Upper lobe of left lung (tissue), 6 donors: ENCODE results near the gene KIF25. TPM values are rescaled to one million over a fixed set of nuclear protein-coding genes. Genes with fewer than 3 reads are reported as not detected.

ENCODE experiments used
- ATAC-seq, 2 donors: fragments of 200-7000 bp; cut with Tn5 transposase; one replicate each; pipeline ENCODE4 v1.9.1; 2022; ENCODE audit warnings: mild to moderate bottlenecking in 2 of 2, moderate library complexity in 2 of 2; ENCODE audit not compliant: low FRiP score in 2 of 2
- DNase-seq, 2 donors: peaks; one replicate each; pipeline ENCODE4 v3.0.0-alpha.2; 2019 to 2020
- H3K27ac ChIP-seq, 4 donors: fragments of 200-600 bp; sonication (generic); one replicate each; pipeline ENCODE4 v1.5.1; 2016 to 2019
- H3K27me3 ChIP-seq, 4 donors: fragments of 200-600 bp; sonication (generic); one replicate each; pipeline ENCODE4 v1.5.1; 2017 to 2019
- H3K36me3 ChIP-seq, 4 donors: fragments of 200-600 bp; sonication (generic); one replicate each; pipeline ENCODE4 v1.5.1; 2016 to 2019
- H3K4me1 ChIP-seq, 4 donors: fragments of 200-600 bp; sonication (generic); one replicate each; pipeline ENCODE4 v1.5.1; 2018 to 2019
- H3K4me3 ChIP-seq, 4 donors: fragments of 200-600 bp; sonication (generic); one replicate each; pipeline ENCODE4 v1.5.1; 2017 to 2019; ENCODE audit warnings: mild to moderate bottlenecking in 2 of 4, moderate library complexity in 1 of 4
- H3K9me3 ChIP-seq, 4 donors: fragments of 200-600 bp; sonication (generic); one replicate each; pipeline ENCODE4 v1.5.1; 2018 to 2019
- CTCF ChIP-seq, 6 experiments: fragments of 450-650 bp in 4 of 6; fragments of 200-600 bp in 2 of 6; sonication (generic) in 2 of 6; IDR thresholded peaks; one replicate each; pipeline ENCODE4 v1.5.1; 2016 to 2019; ENCODE audit warnings: antibody characterized with exemption in 6 of 6
- EP300 ChIP-seq, 4 donors: sonication (generic); formaldehyde crosslinking; IDR thresholded peaks; one replicate each; pipeline ENCODE4 v1.5.1; 2017; ENCODE audit warnings: antibody characterized with exemption in 4 of 4, control low read depth in 2 of 4
- POLR2A ChIP-seq, 4 donors: fragments of 450-650 bp; IDR thresholded peaks; one replicate each; pipeline ENCODE4 v1.5.1; 2016 to 2017; ENCODE audit warnings: antibody characterized with exemption in 4 of 4, mild to moderate bottlenecking in 2 of 4
- POLR2AphosphoS5 ChIP-seq, 2 donors: sonication (generic); formaldehyde crosslinking; IDR thresholded peaks; one replicate each; pipeline ENCODE4 v1.5.1; 2017; ENCODE audit warnings: antibody characterized with exemption in 2 of 2
- WGBS, 2 donors: methylation state at CpG; one replicate each; pipeline ENCODE4 v1.1.5; 2017 to 2018; 5-methylcytosine and 5-hydroxymethylcytosine counted together
- total RNA-seq, 6 donors: library from RNA; depleted of rRNA in 4 of 6; stranded (reverse); fragments of >200 nt in 4 of 6; gene quantifications; one replicate each; pipeline versions ENCODE4 v1.1.0 to v1.2.1, GENCODE V29; 2016 to 2021
- donor health status: DM: no; HTN: no; CAD: no; lungs with moderate emphysema.
- donor health status: DM: no; HTN: yes; CAD: no; lungs with severe emphysema.

KIF25 gene
- total RNA-seq, 6 donors from 2014 or later: 0.17 to 0.54 (median 0.30) TPM; not detected in 3

- Histone ChIP-seq H3K9me3 (no peaks in the 10 kb centered on the region), H3K4me1 (peaks cover 0 to 6% (median 0%) of the 10 kb centered on the region in 4 donors), H3K36me3 (no peaks in the 10 kb centered on the region), H3K27me3 (no peaks in the 10 kb centered on the region), H3K27ac (no peak overlapping the region), H3K4me3 (no peak overlapping the region)
- ATAC-seq (no peak), DNase-seq (peak in 1 of 2 donors; percentile 59)
- TF ChIP-seq POLR2AphosphoS5 (IDR thresholded peaks at IDR 0.05) (no peak), EP300 (IDR thresholded peaks at IDR 0.05) (no peak), CTCF (IDR thresholded peaks at IDR 0.05) (no peak), POLR2A (IDR thresholded peaks at IDR 0.05) (no peak)
- 81 to 85% methylated on average over 24 to 26 of the region's 26 CpGs for WGBS, 2 donors
Observed at GRCh38 chr6:168081858-168082546, 84.5 kb downstream of the KIF25 start.

- WGBS, 2 donors: 48 to 52% methylated on average over 13 to 17 of the region's 17 CpGs
- H3K36me3 ChIP-seq: no peaks in the 10 kb centered on the region
- H3K27ac ChIP-seq: no peak overlapping the region
- peak in 1 of 2 donors; percentile 45 for DNase-seq
- ATAC-seq: no peak
- no peaks in the 10 kb centered on the region for H3K9me3 ChIP-seq
- H3K4me3 ChIP-seq: no peak overlapping the region
- TF ChIP-seq POLR2A (IDR thresholded peaks at IDR 0.05) (no peak), POLR2AphosphoS5 (IDR thresholded peaks at IDR 0.05) (no peak), CTCF (IDR thresholded peaks at IDR 0.05) (no peak), EP300 (IDR thresholded peaks at IDR 0.05) (no peak)
- H3K4me1 ChIP-seq: peaks cover 0 to 6% (median 0%) of the 10 kb centered on the region in 4 donors
- no peaks in the 10 kb centered on the region for H3K27me3 ChIP-seq
Observed at GRCh38 chr6:168082860-168083513, 85.5 kb downstream of the KIF25 start.

- H3K36me3 ChIP-seq: no peaks in the 10 kb centered on the region
- H3K4me3 ChIP-seq: no peak overlapping the region
- no peaks in the 10 kb centered on the region for H3K27me3 ChIP-seq
- WGBS, 2 donors: 55 to 57% methylated on average over 5 of the region's 5 CpGs
- DNase-seq (peak in 1 of 2 donors; percentile 58), ATAC-seq (no peak)
- TF ChIP-seq CTCF (IDR thresholded peaks at IDR 0.05) (no peak), POLR2AphosphoS5 (IDR thresholded peaks at IDR 0.05) (no peak)
- H3K27ac ChIP-seq: no peak overlapping the region
- H3K9me3 ChIP-seq: no peaks in the 10 kb centered on the region
- H3K4me1 ChIP-seq: peaks cover 0 to 6% (median 0%) of the 10 kb centered on the region in 4 donors
Observed at GRCh38 chr6:168083514-168083885, 86.0 kb downstream of the KIF25 start.

- no peak for TF ChIP-seq POLR2AphosphoS5 (IDR thresholded peaks at IDR 0.05)
- TF ChIP-seq EP300 (IDR thresholded peaks at IDR 0.05): no peak
- Histone ChIP-seq H3K27ac (no peak overlapping the region), H3K36me3 (no peaks in the 10 kb centered on the region), H3K4me3 (no peak overlapping the region), H3K4me1 (peaks cover 0 to 11% (median 1%) of the 10 kb centered on the region in 4 donors), H3K9me3 (no peaks in the 10 kb centered on the region), H3K27me3 (no peaks in the 10 kb centered on the region)
- DNase-seq: peak in 1 of 2 donors; percentile 54
- no peak for ATAC-seq
- WGBS, 2 donors: 85 to 88% methylated on average over 14 to 19 of the region's 19 CpGs
Observed at GRCh38 chr6:168084465-168085160, 87.1 kb downstream of the KIF25 start.

- no peak for TF ChIP-seq POLR2AphosphoS5 (IDR thresholded peaks at IDR 0.05)
- no peak for TF ChIP-seq POLR2A (IDR thresholded peaks at IDR 0.05)
- no peak for TF ChIP-seq CTCF (IDR thresholded peaks at IDR 0.05)
- TF ChIP-seq EP300 (IDR thresholded peaks at IDR 0.05): no peak
- Histone ChIP-seq H3K9me3 (no peaks in the 10 kb centered on the region), H3K27ac (no peak overlapping the region), H3K27me3 (no peaks in the 10 kb centered on the region), H3K36me3 (no peaks in the 10 kb centered on the region), H3K4me1 (peaks cover 0 to 11% (median 1%) of the 10 kb centered on the region in 4 donors), H3K4me3 (no peak overlapping the region)
- peak in 1 of 2 donors; percentile 55 for DNase-seq
- 89 to 100% methylated on average over 2 to 10 of the region's 10 CpGs for WGBS, 2 donors
- no peak for ATAC-seq
Observed at GRCh38 chr6:168086066-168086465, 88.6 kb downstream of the KIF25 start.
